Vagina (tissue), 2 donors: Measurements from ENCODE around the gene OR2W1.

ENCODE experiments used
- CTCF ChIP-seq, 3 experiments: fragments of 450-650 bp in 2 of 3; fragments of 200-600 bp in 1 of 3; sonication (generic) in 1 of 3; IDR thresholded peaks; one replicate each; pipeline ENCODE4 v1.5.1; 2017 to 2019; ENCODE audit warnings: antibody characterized with exemption in 3 of 3, mild to moderate bottlenecking in 2 of 3, moderate library complexity in 2 of 3
- POLR2A ChIP-seq, 2 donors: fragments of 450-650 bp; IDR thresholded peaks; one replicate each; pipeline ENCODE4 v1.6.1; 2017; ENCODE audit warnings: antibody characterized with exemption in 2 of 2, mild to moderate bottlenecking in 2 of 2, moderate library complexity in 2 of 2

- TF ChIP-seq CTCF (IDR thresholded peaks at IDR 0.05), result no peak
- no peak for TF ChIP-seq POLR2A (IDR thresholded peaks at IDR 0.05)
Observed at GRCh38 chr6:29071831-29072723, 27.1 kb upstream of the OR2W1 start.
